HL-60/S4 treated with phorbol 12-myristate 13-acetate at 8.2 ng/mL for 4 days and 3 days (cell line): ENCODE data around the gene H6PD.

Source experiments
- in situ Hi-C: fragments of 300-500 bp; cut with MboI; formaldehyde crosslinking; loops from 2 replicates; pipeline ENCODE4 v1.15.0; 2022; ENCODE audit warnings: low sequenced_read_pairs

Gene H6PD

GRCh38 chr1:9251501-9251900 is 16.9 kb downstream of the H6PD start:
- in situ Hi-C loops, result loop anchor here (25.0 kb wide), 1 partner anchor 211 kb away; no protein-coding TSS in a partner anchor

- in situ Hi-C loops, result loop anchor here (25.0 kb wide), 1 partner anchor 209 kb away; no protein-coding TSS in a partner anchor
Measured at GRCh38 chr1:9253004-9253403, 18.4 kb downstream of the H6PD start.

- in situ Hi-C loops, result loop anchor here (25.0 kb wide), 1 partner anchor 209 kb away; no protein-coding TSS in a partner anchor
Measured at GRCh38 chr1:9253453-9254105, 19.0 kb downstream of the H6PD start.

- in situ Hi-C loops, result loop anchor here (25.0 kb wide), 1 partner anchor 206 kb away; no protein-coding TSS in a partner anchor
Measured at GRCh38 chr1:9256332-9256731, 21.8 kb downstream of the H6PD start.

GRCh38 chr1:9257851-9258250 is 23.3 kb downstream of the H6PD start:
- in situ Hi-C loops, result loop anchor here (25.0 kb wide), 1 partner anchor 204 kb away; no protein-coding TSS in a partner anchor

GRCh38 chr1:9258629-9259028 is 24.1 kb downstream of the H6PD start:
- in situ Hi-C loops, result loop anchor here (25.0 kb wide), 1 partner anchor 204 kb away; no protein-coding TSS in a partner anchor

GRCh38 chr1:9260059-9260766 is 25.6 kb downstream of the H6PD start:
- in situ Hi-C loops, result loop anchor here (25.0 kb wide), 1 partner anchor 202 kb away; no protein-coding TSS in a partner anchor

GRCh38 chr1:9261496-9261895 is 26.9 kb downstream of the H6PD start:
- in situ Hi-C loops, result loop anchor here (25.0 kb wide), 1 partner anchor 201 kb away; no protein-coding TSS in a partner anchor

GRCh38 chr1:9262096-9262986 is 27.8 kb downstream of the H6PD start:
- in situ Hi-C loops, result loop anchor here (25.0 kb wide), 1 partner anchor 200 kb away; no protein-coding TSS in a partner anchor

- in situ Hi-C loops, result loop anchor here (25.0 kb wide), 1 partner anchor 199 kb away; no protein-coding TSS in a partner anchor
Measured at GRCh38 chr1:9263276-9263855, 28.8 kb downstream of the H6PD start.

- in situ Hi-C loops, result loop anchor here (25.0 kb wide), 1 partner anchor 198 kb away; no protein-coding TSS in a partner anchor
Measured at GRCh38 chr1:9263984-9264872, 29.7 kb downstream of the H6PD start.

GRCh38 chr1:9265037-9265436 is 30.5 kb downstream of the H6PD start:
- in situ Hi-C loops, result loop anchor here (25.0 kb wide), 1 partner anchor 197 kb away; no protein-coding TSS in a partner anchor

GRCh38 chr1:9265968-9266367 is 31.4 kb downstream of the H6PD start:
- in situ Hi-C loops, result loop anchor here (25.0 kb wide), 1 partner anchor 196 kb away; no protein-coding TSS in a partner anchor

GRCh38 chr1:9267352-9267686 is 32.7 kb downstream of the H6PD start:
- in situ Hi-C loops, result loop anchor here (25.0 kb wide), 1 partner anchor 195 kb away; no protein-coding TSS in a partner anchor

- in situ Hi-C loops, result loop anchor here (25.0 kb wide), 1 partner anchor 194 kb away; no protein-coding TSS in a partner anchor
Measured at GRCh38 chr1:9267827-9268581, 33.4 kb downstream of the H6PD start.

GRCh38 chr1:9269078-9269501 is 34.5 kb downstream of the H6PD start:
- in situ Hi-C loops, result loop anchor here (25.0 kb wide), 1 partner anchor 193 kb away; no protein-coding TSS in a partner anchor

GRCh38 chr1:9269721-9270120 is 35.1 kb downstream of the H6PD start:
- in situ Hi-C loops, result loop anchor here (25.0 kb wide), 1 partner anchor 193 kb away; no protein-coding TSS in a partner anchor

GRCh38 chr1:9270290-9270883 is 35.8 kb downstream of the H6PD start:
- in situ Hi-C loops, result loop anchor here (25.0 kb wide), 1 partner anchor 192 kb away; no protein-coding TSS in a partner anchor
